ENCODE measurements around the gene GAB4. TPM values are rescaled to one million over a fixed set of nuclear protein-coding genes. Genes with fewer than 3 reads are reported as not detected.

GAB4 gene
- total and polyA plus RNA-seq, 3 experiments from 2014 or later = not detected

DNA sequence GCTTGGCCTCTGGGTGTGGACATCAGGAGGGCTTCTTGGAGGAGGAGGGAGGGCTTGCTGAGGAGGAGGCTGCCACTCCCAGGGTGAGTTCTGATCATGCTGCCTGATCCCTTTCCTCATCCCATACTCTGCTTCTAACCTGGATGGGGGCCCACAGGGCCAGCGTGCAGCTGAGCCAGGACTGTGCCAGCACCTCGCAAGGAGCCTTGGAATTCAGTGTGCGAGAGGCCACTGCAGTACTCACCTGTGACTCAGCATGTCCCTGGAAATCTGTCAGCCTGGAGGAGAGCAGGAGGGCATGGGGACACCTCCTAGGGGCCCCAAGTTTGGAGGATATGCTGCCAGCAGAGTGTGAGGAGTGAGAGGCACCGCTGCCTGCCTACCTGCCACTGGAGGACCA lies 4.2 kb upstream of the GAB4 start:
- Mint-ChIP-seq H3K4me3 (peak overlapping the region in 1 of 7 donors; percentile 59), H3K27ac (no peak overlapping the region), H3K9me3 (peaks cover 0 to 3% (median 0%) of the 10 kb centered on the region in 5 donors), H3K36me3 (no peaks in the 10 kb centered on the region), H3K27me3 (peaks cover 28 to 70% of the 10 kb centered on the region in 2 donors), H3K4me1 (no peaks in the 10 kb centered on the region)
- H3K27ac ChIP-seq (ENCODE audit: low read depth, low read length) = no peak overlapping the region
- H3K4me3 ChIP-seq (ENCODE audit: low read length) = no peak overlapping the region
- no peaks in the 10 kb centered on the region for H3K4me1 ChIP-seq (ENCODE audit: insufficient read depth, low read length)
- ChIA-PET CTCF (no interaction called here), POLR2A (no interaction called here)
- no peaks in the 10 kb centered on the region for H3K9me3 ChIP-seq (ENCODE audit: low read length)
- no peak for DNase-seq
- no peaks in the 10 kb centered on the region for H3K27me3 ChIP-seq (ENCODE audit: insufficient read depth, low read length, poor library complexity, severe bottlenecking)
- H3K36me3 ChIP-seq (ENCODE audit: insufficient read depth, low read length) = no peaks in the 10 kb centered on the region

DNA sequence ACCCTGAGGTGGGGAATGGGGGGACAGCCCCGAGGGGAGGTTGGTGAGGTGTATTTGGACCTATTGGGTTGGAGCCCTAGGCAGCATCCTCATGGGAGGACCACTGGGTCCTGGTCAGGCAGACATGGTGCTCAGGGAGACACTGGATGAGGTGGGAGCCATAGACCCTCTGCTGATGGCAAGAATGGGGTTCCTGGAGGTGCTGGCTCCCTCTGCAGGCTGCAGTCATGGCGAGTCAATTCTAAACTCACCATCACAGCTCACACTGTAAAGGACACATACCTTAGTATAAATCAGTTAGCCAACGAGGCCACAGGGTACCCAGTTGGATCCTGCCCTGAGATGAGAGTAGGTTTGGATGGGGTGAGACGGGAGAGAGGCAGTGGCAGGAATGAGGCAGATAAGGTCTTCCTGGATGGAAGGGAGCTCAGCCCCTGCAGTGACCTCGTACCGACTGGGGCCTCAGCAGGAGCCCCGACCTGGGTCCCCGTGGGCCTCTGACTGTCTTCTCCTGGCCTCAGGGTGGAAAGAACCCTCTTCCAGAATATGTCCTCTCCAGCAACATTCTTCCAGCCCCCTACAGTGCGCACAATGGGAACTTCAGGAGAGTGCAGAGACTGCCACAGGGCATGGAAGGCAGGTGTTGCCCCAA lies 1.7 kb upstream of the GAB4 start:
- CTCF ChIA-PET = no interaction called here
- Histone ChIP-seq H3K4me1 (ENCODE audit: insufficient read depth, low read length) (no peaks in the 10 kb centered on the region), H3K27me3 (ENCODE audit: insufficient read depth, low read length, poor library complexity, severe bottlenecking) (no peaks in the 10 kb centered on the region), H3K27ac (ENCODE audit: low read depth, low read length) (no peak overlapping the region), H3K9me3 (ENCODE audit: low read length) (no peaks in the 10 kb centered on the region), H3K36me3 (ENCODE audit: insufficient read depth, low read length) (no peaks in the 10 kb centered on the region), H3K4me3 (ENCODE audit: low read length) (no peak overlapping the region)
- Mint-ChIP-seq H3K27ac (no peak overlapping the region), H3K9me3 (peaks cover 0 to 15% (median 10%) of the 10 kb centered on the region in 5 donors), H3K4me3 (no peak overlapping the region), H3K4me1 (no peaks in the 10 kb centered on the region), H3K36me3 (no peaks in the 10 kb centered on the region), H3K27me3 (peaks cover 30 to 84% of the 10 kb centered on the region in 2 donors)
- DNase-seq = no peak
- POLR2A ChIA-PET = no interaction called here

DNA sequence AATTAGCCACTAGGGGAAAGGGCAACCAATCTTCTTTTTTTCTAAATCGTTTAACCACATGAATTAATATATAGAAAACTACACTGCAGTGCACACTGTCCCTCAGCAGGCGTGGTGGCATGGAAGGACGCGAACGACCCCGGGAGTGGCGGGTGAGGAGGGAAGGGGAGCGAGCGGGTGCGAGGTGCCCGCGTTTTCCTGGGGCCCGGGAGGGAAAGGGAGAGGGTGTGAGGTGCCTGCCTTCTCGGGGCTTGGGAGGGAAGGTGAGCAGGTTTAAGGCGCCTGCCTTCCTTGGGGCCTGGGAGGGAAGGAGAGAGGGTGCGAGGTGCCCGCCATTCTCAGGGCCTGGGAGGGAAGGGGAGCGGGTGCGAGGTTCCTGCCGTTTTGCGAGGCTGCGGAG lies 765 bp downstream of the GAB4 start:
- no peaks in the 10 kb centered on the region for H3K36me3 Mint-ChIP-seq
- no peak overlapping the region for H3K27ac ChIP-seq (ENCODE audit: low read depth, low read length)

DNA sequence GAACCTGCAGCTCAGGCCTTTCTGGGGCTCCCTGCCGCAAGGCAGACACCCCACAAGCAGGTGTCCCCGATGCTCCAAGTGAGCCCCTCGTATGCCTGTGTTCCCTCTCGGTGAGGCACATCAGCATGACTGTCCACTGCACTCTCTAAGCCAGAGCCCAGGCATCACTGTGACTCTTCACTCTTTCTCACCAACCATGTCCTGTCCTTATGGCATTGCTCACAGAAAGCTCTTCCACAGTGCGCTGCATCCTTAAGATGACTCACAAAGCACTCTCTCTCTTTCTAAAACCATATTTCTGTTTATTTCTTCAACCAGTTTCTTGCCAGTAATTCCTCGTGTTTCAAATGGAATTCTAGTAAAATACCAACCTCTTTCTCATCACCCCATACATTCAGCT lies 18.1 kb downstream of the GAB4 start:
- ChIA-PET CTCF (no interaction called here), POLR2A (no interaction called here)
- Mint-ChIP-seq H3K27ac (no peak overlapping the region), H3K36me3 (no peaks in the 10 kb centered on the region), H3K9me3 (peaks cover 0 to 2% (median 0%) of the 10 kb centered on the region in 5 donors), H3K4me3 (no peak overlapping the region), H3K27me3 (peaks cover 4 to 18% of the 10 kb centered on the region in 2 donors), H3K4me1 (no peaks in the 10 kb centered on the region)
- Histone ChIP-seq H3K4me3 (ENCODE audit: low read length) (no peak overlapping the region), H3K4me1 (ENCODE audit: insufficient read depth, low read length) (no peaks in the 10 kb centered on the region), H3K36me3 (ENCODE audit: insufficient read depth, low read length) (no peaks in the 10 kb centered on the region), H3K9me3 (ENCODE audit: low read length) (no peaks in the 10 kb centered on the region), H3K27ac (ENCODE audit: low read depth, low read length) (no peak overlapping the region), H3K27me3 (ENCODE audit: insufficient read depth, low read length, poor library complexity, severe bottlenecking) (no peaks in the 10 kb centered on the region)
- DNase-seq = no peak

More for the DNA sequence above, 765 bp downstream of the GAB4 start:
- no peak for DNase-seq
- ChIA-PET CTCF (no interaction called here), POLR2A (no interaction called here)
- Histone ChIP-seq H3K4me3 (ENCODE audit: low read length) (no peak overlapping the region), H3K27me3 (ENCODE audit: insufficient read depth, low read length, poor library complexity, severe bottlenecking) (no peaks in the 10 kb centered on the region), H3K9me3 (ENCODE audit: low read length) (no peaks in the 10 kb centered on the region), H3K4me1 (ENCODE audit: insufficient read depth, low read length) (no peaks in the 10 kb centered on the region), H3K36me3 (ENCODE audit: insufficient read depth, low read length) (no peaks in the 10 kb centered on the region)
- Mint-ChIP-seq H3K27me3 (peaks cover 33 to 86% of the 10 kb centered on the region in 2 donors), H3K4me3 (no peak overlapping the region), H3K27ac (no peak overlapping the region), H3K4me1 (no peaks in the 10 kb centered on the region), H3K9me3 (peaks cover 8 to 25% (median 16%) of the 10 kb centered on the region in 5 donors)

DNA sequence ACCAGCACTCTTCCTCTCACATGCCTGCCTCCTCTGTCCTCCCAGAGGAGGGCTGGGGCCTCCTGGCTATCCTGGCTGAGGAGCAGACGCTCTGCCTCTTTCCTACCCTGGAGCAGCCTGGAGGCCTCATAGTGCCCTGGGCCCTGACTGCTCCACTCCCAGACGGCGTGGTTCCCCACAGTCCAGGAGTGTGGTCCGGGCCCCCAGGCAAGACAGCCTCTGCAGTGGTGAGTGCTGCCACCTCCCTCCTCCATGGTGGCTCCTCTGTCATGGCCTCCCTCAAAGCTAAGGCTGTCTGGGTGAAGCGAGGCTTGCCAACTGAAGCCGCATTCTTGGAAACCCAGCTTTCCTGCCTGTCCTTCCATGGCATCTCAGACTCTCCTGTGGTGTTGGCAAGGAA lies 19.8 kb downstream of the GAB4 start:
- Mint-ChIP-seq H3K4me1 (no peaks in the 10 kb centered on the region), H3K27ac (no peak overlapping the region), H3K4me3 (no peak overlapping the region), H3K27me3 (peaks cover 5 to 15% of the 10 kb centered on the region in 2 donors), H3K36me3 (peaks cover 0 to under 1% (median 0%) of the 10 kb centered on the region in 3 donors), H3K9me3 (peaks cover 7 to 16% (median 9%) of the 10 kb centered on the region in 5 donors)
- Histone ChIP-seq H3K27ac (ENCODE audit: low read depth, low read length) (no peak overlapping the region), H3K27me3 (ENCODE audit: insufficient read depth, low read length, poor library complexity, severe bottlenecking) (no peaks in the 10 kb centered on the region), H3K9me3 (ENCODE audit: low read length) (no peaks in the 10 kb centered on the region), H3K36me3 (ENCODE audit: insufficient read depth, low read length) (no peaks in the 10 kb centered on the region), H3K4me1 (ENCODE audit: insufficient read depth, low read length) (no peaks in the 10 kb centered on the region), H3K4me3 (ENCODE audit: low read length) (no peak overlapping the region)
- POLR2A ChIA-PET = no interaction called here
- CTCF ChIA-PET = no interaction called here
- no peak for DNase-seq

DNA sequence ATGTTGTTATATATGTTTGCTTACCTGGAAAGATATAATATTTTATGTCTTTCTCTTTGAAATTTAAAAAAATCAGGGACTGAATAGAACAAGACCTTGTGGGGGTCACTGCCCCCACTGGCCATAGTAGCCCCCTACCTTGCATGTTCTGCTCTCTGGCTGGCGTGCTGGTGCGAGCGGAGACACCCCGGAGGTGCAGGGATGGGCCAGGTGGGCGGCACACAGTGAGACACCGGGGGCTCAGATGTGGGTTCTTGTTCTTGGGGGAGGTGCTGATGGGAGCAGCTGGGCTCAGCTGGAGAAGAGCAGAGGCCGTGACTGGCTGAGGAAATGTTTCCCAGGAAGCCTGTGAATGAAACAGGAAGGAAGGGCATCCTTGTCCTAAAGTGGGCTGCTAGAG lies 20.2 kb downstream of the GAB4 start:
- no peaks in the 10 kb centered on the region for H3K27me3 ChIP-seq (ENCODE audit: insufficient read depth, low read length, poor library complexity, severe bottlenecking)
- H3K4me1 Mint-ChIP-seq = no peaks in the 10 kb centered on the region
- H3K4me3 ChIP-seq (ENCODE audit: low read length) = no peak overlapping the region
- no peaks in the 10 kb centered on the region for H3K36me3 ChIP-seq (ENCODE audit: insufficient read depth, low read length)
- POLR2A ChIA-PET = no interaction called here
- H3K27me3 Mint-ChIP-seq = peaks cover 5 to 15% of the 10 kb centered on the region in 2 donors
- H3K27ac ChIP-seq (ENCODE audit: low read depth, low read length) = no peak overlapping the region
- CTCF ChIA-PET = no interaction called here
- no peak overlapping the region for H3K4me3 Mint-ChIP-seq
- peaks cover 0 to 4% (median 0%) of the 10 kb centered on the region in 3 donors for H3K36me3 Mint-ChIP-seq
- no peaks in the 10 kb centered on the region for H3K4me1 ChIP-seq (ENCODE audit: insufficient read depth, low read length)
- peaks cover 10 to 19% (median 13%) of the 10 kb centered on the region in 5 donors for H3K9me3 Mint-ChIP-seq
- H3K27ac Mint-ChIP-seq = no peak overlapping the region
- DNase-seq = no peak
- no peaks in the 10 kb centered on the region for H3K9me3 ChIP-seq (ENCODE audit: low read length)

DNA sequence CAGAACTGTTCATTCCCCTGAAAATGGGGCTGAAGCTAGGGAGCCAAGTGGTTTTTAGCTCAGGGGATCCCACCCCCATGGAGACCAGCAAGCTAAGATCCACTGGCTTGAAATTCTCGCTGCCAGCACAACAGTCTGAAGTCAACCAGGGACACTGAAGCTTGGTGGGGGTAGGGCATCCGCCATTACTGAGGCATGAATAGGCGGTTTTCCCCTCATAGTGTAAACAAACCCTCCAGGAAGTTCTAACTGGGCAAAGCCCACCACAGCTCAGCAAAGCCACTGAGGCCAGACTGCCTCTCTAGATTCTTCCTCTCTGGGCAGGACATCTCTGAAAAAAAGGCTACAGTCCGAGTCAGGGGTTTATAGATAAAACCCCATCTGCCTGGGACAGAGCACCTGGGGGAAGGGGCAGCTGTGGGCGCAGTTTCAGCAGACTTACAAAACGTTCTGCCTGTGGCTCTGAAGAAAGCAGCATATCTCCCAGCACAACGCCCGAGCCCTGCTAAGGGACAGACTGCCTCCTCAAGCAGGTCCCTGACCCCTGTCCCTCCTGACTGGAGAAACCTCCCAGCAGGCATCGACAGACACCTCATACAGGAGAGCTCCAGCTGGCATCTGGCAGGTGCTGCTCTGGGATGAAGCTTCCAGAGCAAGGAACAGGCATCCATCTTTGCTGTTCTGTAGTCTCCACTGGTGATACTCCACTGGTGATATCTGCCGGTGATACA lies 32.7 kb downstream of the GAB4 start:
- Mint-ChIP-seq H3K36me3 (no peaks in the 10 kb centered on the region), H3K4me1 (no peaks in the 10 kb centered on the region), H3K9me3 (peaks cover 0 to 13% (median 5%) of the 10 kb centered on the region in 5 donors), H3K27me3 (peaks cover 9 to 46% of the 10 kb centered on the region in 2 donors), H3K4me3 (no peak overlapping the region), H3K27ac (no peak overlapping the region)
- no peaks in the 10 kb centered on the region for H3K9me3 ChIP-seq (ENCODE audit: low read length)
- CTCF ChIA-PET = no interaction called here
- no peaks in the 10 kb centered on the region for H3K27me3 ChIP-seq (ENCODE audit: insufficient read depth, low read length, poor library complexity, severe bottlenecking)
- no peak for DNase-seq
- H3K27ac ChIP-seq (ENCODE audit: low read depth, low read length) = no peak overlapping the region
- H3K36me3 ChIP-seq (ENCODE audit: insufficient read depth, low read length) = no peaks in the 10 kb centered on the region
- H3K4me1 ChIP-seq (ENCODE audit: insufficient read depth, low read length) = no peaks in the 10 kb centered on the region
- POLR2A ChIA-PET = no interaction called here
- no peak overlapping the region for H3K4me3 ChIP-seq (ENCODE audit: low read length)

DNA sequence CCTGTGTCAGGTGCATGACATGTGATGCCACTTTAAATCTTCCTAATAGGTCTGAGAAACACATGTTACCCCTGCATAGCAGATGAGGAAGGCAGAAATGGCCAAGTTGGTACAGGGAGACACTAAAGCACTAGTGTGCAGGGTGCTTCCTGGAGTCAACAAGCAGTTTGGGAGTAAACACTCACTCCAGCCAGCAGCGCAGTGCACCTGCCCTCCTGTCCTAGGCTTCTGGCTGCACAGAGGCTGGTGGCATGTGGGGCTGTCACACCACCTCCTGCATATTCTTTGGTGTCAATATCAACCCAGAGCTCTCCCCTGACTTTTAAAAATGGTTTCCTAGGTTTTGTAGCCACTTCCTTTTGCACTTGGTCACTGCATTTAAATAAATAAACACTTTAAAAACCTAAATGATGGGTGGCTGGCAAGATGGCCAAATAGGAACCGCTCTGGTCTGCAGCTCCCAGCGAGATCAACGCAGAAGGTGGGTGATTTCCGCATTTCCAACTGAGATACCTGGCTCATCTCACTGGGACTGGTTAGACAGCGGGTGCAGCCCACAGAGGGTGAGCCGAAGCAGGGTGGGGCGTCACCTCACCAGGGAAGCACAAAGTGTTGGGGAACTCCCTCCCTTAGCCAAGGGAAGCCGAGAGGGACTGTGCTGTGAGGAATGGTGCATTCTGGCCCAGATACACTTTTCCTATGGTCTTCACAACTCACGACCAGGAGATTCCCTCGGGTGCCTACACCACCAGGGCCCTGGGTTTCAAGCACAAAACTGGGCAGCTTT lies 33.5 kb downstream of the GAB4 start:
- peaks cover 0 to 4% (median 2%) of the 10 kb centered on the region in 5 donors for H3K9me3 Mint-ChIP-seq
- Histone ChIP-seq H3K27me3 (ENCODE audit: insufficient read depth, low read length, poor library complexity, severe bottlenecking) (no peaks in the 10 kb centered on the region), H3K36me3 (ENCODE audit: insufficient read depth, low read length) (no peaks in the 10 kb centered on the region), H3K4me3 (ENCODE audit: low read length) (no peak overlapping the region), H3K4me1 (ENCODE audit: insufficient read depth, low read length) (no peaks in the 10 kb centered on the region), H3K27ac (ENCODE audit: low read depth, low read length) (no peak overlapping the region), H3K9me3 (ENCODE audit: low read length) (no peaks in the 10 kb centered on the region)
- ChIA-PET CTCF (no interaction called here), POLR2A (no interaction called here)
- no peak overlapping the region for H3K4me3 Mint-ChIP-seq
- no peaks in the 10 kb centered on the region for H3K36me3 Mint-ChIP-seq
- no peak for DNase-seq
- H3K27me3 Mint-ChIP-seq = peaks cover 9 to 46% of the 10 kb centered on the region in 2 donors
- no peak overlapping the region for H3K27ac Mint-ChIP-seq
- no peaks in the 10 kb centered on the region for H3K4me1 Mint-ChIP-seq
